Activated CD4-positive, alpha-beta T cell treated with anti-CD3 and anti-CD28 coated beads for 4 hours (primary cell): ENCODE measurements around the gene DIAPH2.
A peak's percentile ranks its signal among the peaks of the same experiment; 100 is the strongest.

Experiments used
- DNase-seq, 2 donors: peaks; one replicate each; pipeline ENCODE4 v3.0.0-alpha.2; 2020

DIAPH2 gene

DNA sequence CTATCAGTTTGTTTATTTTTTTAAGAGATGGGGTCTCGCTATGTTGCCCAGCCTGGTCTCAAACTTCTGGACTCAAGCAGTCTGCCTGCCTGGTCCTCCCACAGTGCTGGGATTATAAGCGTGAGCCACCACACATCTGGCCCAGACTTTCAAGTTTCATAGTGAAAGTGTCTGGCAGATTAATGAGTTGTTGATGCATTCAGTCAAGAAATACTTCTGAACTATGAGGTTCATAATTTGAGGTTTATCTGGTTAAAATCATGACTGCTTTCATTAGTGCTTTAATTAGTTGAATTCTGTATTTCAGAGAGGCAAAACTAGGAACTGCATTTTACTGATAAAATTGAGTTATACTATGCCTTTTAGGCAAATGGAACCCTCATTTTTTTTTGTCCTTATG lies 837.7 kb downstream of the DIAPH2 start:
- no peak for DNase-seq

GRCh38 chrX:97524340-97524739 lies 839.7 kb downstream of the DIAPH2 start:
- DNase-seq, result no peak

GRCh38 chrX:97524997-97525396 lies 840.4 kb downstream of the DIAPH2 start:
- DNase-seq, result no peak

DNA sequence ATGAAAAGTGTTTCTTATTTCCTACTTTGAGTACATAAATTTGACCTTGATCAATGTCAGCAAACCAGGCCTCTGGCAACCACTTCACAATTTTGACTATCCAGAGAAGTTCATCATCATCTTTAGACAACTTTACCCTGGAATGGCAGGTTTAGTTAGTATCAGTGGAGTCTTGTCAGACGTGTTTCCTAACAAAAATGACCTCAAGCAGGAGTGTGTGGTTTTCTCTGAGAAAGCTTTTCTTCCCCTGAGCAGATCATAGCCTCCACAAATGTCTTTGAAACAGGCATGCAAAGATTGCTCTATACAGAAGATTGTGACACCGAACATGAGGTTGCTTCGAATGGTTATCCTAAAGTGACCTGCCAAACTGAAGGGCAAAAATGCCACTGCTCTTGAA lies 841.3 kb downstream of the DIAPH2 start:
- DNase-seq, result no peak

GRCh38 chrX:97527725-97528124 lies 843.1 kb downstream of the DIAPH2 start:
- no peak for DNase-seq

DNA sequence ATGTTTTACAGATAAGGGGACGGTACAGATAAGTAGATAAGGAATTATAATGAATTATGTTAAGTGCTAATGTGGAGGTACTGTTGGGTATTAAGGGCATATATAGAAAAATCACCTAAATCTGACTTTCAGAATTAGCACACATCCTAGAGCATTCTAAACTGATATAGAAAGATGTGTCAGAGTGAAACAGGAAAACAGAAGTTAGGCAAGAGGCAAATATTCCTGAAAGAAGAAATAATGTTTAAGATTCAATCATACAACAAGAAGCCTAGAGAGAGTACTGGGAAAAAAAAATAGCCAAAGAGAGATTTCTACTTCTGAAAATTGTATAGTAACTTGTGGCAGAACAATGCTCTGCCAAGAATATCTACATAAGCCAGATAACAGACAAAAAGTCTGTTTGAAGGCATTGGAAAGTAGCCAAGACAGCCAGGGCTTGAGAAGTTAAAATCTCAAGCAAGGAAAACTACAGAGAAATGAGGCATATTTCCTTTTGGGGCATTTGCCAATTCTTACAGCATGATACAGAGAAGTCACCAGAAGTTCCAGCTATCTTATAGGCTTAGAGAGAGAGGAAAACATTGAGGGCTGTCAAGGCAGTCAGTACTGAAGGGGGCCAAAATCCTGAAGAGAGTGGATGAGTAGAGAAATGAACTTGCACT lies 845.0 kb downstream of the DIAPH2 start:
- no peak for DNase-seq

- DNase-seq, result no peak
Measured at GRCh38 chrX:97531825-97532224, 847.2 kb downstream of the DIAPH2 start.

DNA sequence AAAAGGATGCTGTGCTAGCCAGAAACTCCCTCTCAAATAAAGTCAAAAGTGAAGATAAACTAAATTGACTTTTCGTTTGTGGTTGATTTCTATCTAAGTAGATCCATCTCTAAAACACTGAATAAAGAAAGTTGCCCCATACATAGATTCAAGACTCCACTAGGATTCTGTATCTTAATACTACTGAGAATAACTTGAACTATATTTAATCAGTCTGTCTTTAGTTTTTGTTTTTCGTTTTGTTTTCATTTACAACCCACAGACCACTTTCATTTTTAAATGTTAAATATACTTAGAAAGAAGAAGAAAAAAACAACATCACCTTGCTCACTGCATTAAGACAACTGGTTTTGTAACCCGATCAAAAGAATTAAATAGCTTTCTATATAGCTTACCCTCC lies 854.1 kb downstream of the DIAPH2 start:
- DNase-seq, result no peak

- no peak for DNase-seq
Measured at GRCh38 chrX:97539970-97540519, 855.4 kb downstream of the DIAPH2 start.

GRCh38 chrX:97547877-97548578 lies 863.4 kb downstream of the DIAPH2 start:
- no peak for DNase-seq

DNA sequence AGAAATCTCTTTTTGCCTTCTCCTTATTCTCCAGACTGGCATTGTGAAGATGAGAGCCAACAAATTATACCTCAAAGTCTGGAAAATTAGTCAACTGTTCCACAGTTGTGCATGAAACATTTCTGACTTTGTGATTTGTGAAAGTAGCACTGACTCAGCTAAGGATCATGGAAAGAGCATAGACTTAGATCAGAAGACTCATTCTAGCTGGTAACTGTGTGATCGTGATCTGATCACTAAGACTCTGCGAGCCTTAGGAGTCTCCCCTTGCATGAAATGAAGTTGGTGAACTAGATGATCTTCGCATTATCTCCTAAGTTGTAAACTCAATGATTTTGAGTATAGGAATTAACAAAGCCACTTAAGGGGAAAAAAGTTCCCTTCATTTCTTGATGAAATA lies 867.2 kb downstream of the DIAPH2 start:
- DNase-seq, result no peak

- no peak for DNase-seq
Measured at GRCh38 chrX:97553833-97554232, 869.2 kb downstream of the DIAPH2 start.

DNA sequence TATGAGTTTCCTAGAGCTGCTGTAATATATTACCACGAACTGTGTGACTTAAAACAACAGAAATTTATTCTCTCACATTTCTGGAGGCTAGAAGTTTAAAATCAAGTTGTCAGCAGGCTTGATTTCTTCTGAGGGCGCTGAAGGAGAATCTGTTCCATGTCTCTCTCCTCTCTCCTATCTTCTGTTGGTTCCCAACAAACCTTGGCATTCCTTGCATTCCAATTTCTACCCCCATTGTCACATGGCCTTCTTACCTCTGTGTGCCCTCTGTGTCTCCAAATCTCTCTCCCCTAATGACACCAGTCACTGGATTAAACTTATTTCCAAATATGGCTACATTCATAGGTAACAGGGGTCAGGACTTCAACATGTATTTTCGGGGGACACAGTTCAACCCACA lies 871.7 kb downstream of the DIAPH2 start:
- DNase-seq, result no peak

GRCh38 chrX:97563531-97564133 lies 879.0 kb downstream of the DIAPH2 start:
- DNase-seq, result peak; percentile 31 to 35

DNA sequence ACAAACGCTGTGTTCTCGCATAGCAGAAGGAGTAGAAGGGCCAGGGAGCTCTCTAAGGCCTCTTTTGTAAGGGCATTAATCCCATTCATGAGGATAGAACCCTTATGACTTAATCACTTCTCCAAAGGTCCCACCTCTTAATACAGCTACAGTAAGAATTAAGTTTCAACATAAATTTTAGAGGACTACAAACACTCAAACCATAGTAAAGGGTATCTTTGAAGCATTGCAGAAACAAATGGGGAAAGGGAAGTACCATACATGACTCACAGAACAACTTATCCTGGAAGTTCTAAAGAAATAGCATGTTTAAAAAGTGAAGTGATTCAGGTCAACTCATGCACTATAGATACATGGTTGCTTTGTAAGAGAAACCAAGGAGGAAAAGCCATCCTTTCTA lies 879.9 kb downstream of the DIAPH2 start:
- no peak for DNase-seq

- DNase-seq, result no peak
Measured at GRCh38 chrX:97587171-97587570, 902.5 kb downstream of the DIAPH2 start.

DNA sequence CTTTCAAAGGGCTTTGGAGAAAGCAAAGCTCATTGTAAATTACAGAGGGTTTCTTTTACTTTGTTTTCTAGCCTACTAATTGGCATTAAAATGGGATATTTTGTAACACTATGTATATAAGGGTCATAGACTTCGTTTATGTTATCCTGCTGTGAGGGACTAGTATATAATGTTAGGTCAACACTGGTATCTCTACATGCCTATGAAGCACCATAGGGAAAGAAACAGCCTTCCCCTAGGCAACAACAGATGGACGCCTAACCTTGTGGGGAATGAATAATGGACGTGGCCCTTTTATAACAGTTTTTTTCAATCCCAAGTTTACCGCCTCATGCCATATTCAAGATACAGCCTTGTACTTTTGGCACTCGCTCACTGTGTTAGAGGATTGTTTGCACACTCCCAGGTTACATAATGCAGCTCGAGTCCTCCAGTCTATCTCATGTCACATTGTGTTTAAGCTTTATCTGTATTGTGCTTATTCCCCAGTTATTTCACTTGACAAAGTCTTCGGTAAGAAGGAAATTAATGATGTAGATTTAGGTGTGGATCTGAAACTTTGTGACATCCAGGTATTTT lies 910.1 kb downstream of the DIAPH2 start:
- no peak for DNase-seq

DNA sequence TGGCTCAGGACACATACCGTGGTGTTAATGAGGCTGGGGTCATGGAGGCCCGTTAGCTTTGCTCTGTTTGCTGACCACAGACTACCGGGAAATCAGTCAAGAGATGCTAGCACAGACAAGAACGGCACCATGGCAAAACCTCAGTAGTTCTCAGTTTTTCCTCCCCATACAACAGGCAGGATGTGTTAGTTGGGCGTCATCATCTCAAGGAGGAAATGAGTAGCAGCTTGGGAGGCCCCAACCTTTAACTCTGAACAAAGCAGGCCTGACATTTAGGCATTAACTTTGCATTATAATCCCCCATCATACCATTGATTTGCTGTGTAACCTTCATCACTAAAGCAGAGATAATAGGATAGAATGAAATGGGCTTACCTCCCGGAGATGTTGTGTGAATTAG lies 913.3 kb downstream of the DIAPH2 start:
- DNase-seq, result peak in 1 of 2 donors; percentile 1

DNA sequence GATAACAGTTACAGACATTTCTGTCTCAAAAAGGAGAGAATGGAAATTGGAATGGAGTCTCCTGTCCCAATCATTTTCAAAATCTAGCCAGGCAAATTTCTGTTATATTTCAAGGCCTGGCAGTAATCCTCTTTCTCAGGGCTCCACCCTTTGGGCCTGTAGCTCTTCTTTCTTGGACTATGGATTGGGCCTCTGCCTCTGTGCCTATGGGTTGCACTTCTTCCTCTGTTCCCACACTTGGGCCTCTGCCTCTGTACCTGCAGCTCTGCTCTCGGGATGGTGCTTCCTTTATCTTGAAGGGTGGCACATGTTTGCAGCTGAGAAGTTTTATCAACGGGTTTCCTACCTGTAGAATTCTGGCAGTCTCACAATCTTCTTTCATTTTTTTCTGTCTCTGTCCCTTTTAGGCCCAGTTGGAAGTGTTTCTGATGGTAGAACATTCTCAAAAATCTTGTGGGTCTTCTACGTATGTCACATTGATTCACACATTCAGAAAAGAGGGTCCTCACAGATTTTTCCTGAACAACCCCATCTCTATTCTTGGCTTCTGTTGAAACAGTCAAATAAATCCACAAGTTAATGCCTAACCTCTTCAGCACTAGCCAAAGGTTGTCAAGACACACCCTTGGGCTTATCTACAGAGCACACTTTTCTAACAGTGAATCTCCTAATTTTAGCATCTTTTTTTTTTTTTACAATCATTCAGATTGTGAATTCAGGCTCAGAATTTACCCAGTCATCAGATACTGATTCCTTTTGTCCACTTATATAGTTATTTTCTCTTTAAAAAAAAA lies 918.0 kb downstream of the DIAPH2 start:
- DNase-seq, result no peak

DNA sequence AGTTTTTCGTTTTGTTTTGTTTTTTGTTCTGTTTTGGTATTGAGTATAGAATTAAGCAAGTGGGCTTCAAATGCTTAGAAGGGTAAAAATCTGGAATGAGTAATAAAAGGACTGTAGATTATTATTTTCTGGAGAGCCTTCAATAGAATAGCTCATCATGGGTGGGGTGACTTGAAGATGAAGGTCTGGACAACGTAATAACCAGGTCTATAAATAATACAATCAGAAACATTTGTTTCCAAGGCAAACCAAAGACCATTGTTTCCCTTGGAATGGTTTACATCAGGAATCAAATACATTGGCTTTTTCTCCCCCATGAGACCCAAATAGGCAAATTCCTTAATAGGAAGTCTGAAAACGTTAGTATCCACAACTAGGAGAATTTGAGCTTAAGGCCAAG lies 920.6 kb downstream of the DIAPH2 start:
- DNase-seq, result no peak

GRCh38 chrX:97609357-97609756 lies 924.7 kb downstream of the DIAPH2 start:
- no peak for DNase-seq

DNA sequence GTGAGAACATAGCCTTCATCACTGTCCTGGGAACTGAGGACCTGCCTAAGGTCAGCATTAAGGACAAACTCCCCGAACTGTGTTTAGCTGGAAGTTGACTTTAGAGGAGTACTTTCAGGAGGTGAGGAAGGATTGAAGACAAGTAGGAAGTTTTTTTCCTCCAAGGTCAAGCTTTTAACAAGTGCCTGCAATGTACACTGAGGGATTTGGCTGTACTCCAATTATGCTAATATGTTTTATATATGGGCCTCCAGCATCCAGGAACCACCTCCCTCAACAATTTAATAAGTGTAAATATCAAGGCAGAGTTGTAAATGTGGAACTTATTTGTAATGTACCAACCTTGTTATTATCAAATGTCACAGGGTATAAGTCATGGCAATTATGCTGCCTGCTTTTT lies 925.3 kb downstream of the DIAPH2 start:
- DNase-seq, result no peak
